HEK293 (cell line): Measurements from ENCODE around the gene CELF4.

Experiments used
- CTCF ChIA-PET: fragments of 350-600 bp; formaldehyde crosslinking; extraction: SDS; loops from one replicate; lab custom pipeline; 2021; ENCODE audit warnings: antibody characterized with exemption; lab: Yijun Ruan, JAX
- POLR2A ChIA-PET: fragments of 300-600 bp; formaldehyde crosslinking; extraction: SDS; loops from one replicate; lab custom pipeline; 2020; ENCODE audit warnings: antibody characterized with exemption, inconsistent platforms; lab: Yijun Ruan, JAX
- H3K27ac ChIP-seq: fragments of 200-500 bp; sonication (Bioruptor generic); 2 replicates; pipeline ENCODE4 v1.5.1; 2014; ENCODE audit warnings: low read depth, low read length, control low read depth, inconsistent platforms; ENCODE audit errors: extremely low read depth
- H3K36me3 ChIP-seq, 2 experiments: fragments of 200-500 bp in 1 of 2; sonication (Bioruptor generic) in 1 of 2; 1 replicate in 1 of 2; 2 replicates in 1 of 2; pipeline ENCODE4 v1.5.1; 2014 to 2017; ENCODE audit warnings: inconsistent platforms in 2 of 2, low read length in 2 of 2; ENCODE audit not compliant: control insufficient read depth in 2 of 2, insufficient read depth in 1 of 2
- H3K4me1 ChIP-seq: fragments of 200-500 bp; sonication (Bioruptor generic); 2 replicates; pipeline ENCODE4 v1.5.1; 2014; ENCODE audit warnings: mild to moderate bottlenecking, low read length, inconsistent platforms; ENCODE audit not compliant: control insufficient read depth, insufficient read depth
- H3K4me3 ChIP-seq: 2 replicates; pipeline ENCODE4 v1.5.1; 2011; ENCODE audit warnings: low read depth, mild to moderate bottlenecking, control low read depth, low read length, moderate library complexity
- H3K9me3 ChIP-seq: fragments of 200-500 bp; sonication (Bioruptor generic); 2 replicates; pipeline ENCODE4 v1.5.1; 2014; ENCODE audit warnings: low read depth, low read length, inconsistent platforms; ENCODE audit not compliant: control insufficient read depth, insufficient read depth
- GLIS1 ChIP-seq: fragments of 450-650 bp; formaldehyde crosslinking; IDR thresholded peaks from 2 replicates; pipeline ENCODE4 v1.5.1; 2016; ENCODE audit warnings: missing biosample characterization, missing genetic modification characterization
- OSR2 ChIP-seq: fragments of 450-650 bp; formaldehyde crosslinking; IDR thresholded peaks from 2 replicates; pipeline ENCODE4 v1.5.1; 2016; ENCODE audit warnings: missing biosample characterization, missing genetic modification characterization
- PBX3 ChIP-seq: sonication (generic); formaldehyde crosslinking; IDR thresholded peaks from 2 replicates; pipeline ENCODE4 v1.8.1; 2022; ENCODE audit warnings: mild to moderate bottlenecking, moderate library complexity, missing genetic modification reagents
- PRDM10 ChIP-seq: fragments of 450-650 bp; formaldehyde crosslinking; IDR thresholded peaks from 2 replicates; pipeline ENCODE4 v1.5.1; 2016; ENCODE audit warnings: missing biosample characterization, missing genetic modification characterization
- ZIC2 ChIP-seq: fragments of 450-650 bp; formaldehyde crosslinking; IDR thresholded peaks from 2 replicates; pipeline ENCODE4 v1.5.1; 2016; ENCODE audit warnings: missing biosample characterization, missing genetic modification characterization
- ZNF10 ChIP-seq: fragments of 450-650 bp; formaldehyde crosslinking; IDR thresholded peaks from 2 replicates; pipeline ENCODE4 v1.5.1; 2017; ENCODE audit warnings: missing biosample characterization, missing genetic modification characterization
- ZNF140 ChIP-seq: fragments of 450-650 bp; formaldehyde crosslinking; IDR thresholded peaks from 2 replicates; pipeline ENCODE4 v1.5.1; 2016; ENCODE audit warnings: missing biosample characterization, missing genetic modification characterization
- ZNF223 ChIP-seq: fragments of 450-650 bp; formaldehyde crosslinking; IDR thresholded peaks from 2 replicates; pipeline ENCODE4 v1.5.1; 2016; ENCODE audit warnings: missing biosample characterization, missing genetic modification characterization
- ZNF23 ChIP-seq: fragments of 450-650 bp; formaldehyde crosslinking; IDR thresholded peaks from 2 replicates; pipeline ENCODE4 v1.5.1; 2016; ENCODE audit warnings: missing biosample characterization, missing genetic modification characterization, borderline replicate concordance
- ZNF24 ChIP-seq: fragments of 450-650 bp; formaldehyde crosslinking; IDR thresholded peaks from 2 replicates; pipeline ENCODE4 v1.5.1; 2016; ENCODE audit warnings: missing biosample characterization, missing genetic modification characterization
- ZNF549 ChIP-seq: fragments of 450-650 bp; IDR thresholded peaks from 2 replicates; pipeline ENCODE4 v1.5.1; 2018; ENCODE audit warnings: missing biosample characterization, missing genetic modification characterization, mild to moderate bottlenecking, inconsistent platforms, moderate library complexity
- ZNF624 ChIP-seq: fragments of 450-650 bp; formaldehyde crosslinking; IDR thresholded peaks from 2 replicates; pipeline ENCODE4 v1.5.1; 2017; ENCODE audit warnings: missing biosample characterization, missing genetic modification characterization

The CELF4 gene

GRCh38 chr18:37355772-37356171 is 209.8 kb downstream of the CELF4 start (continued):
- TF ChIP-seq PBX3 (CRISPR knock-in tag) (no peak), ZNF24 (tag by site-specific recombination) (no peak)

GRCh38 chr18:37351110-37351509 is 214.5 kb downstream of the CELF4 start:
- no peaks in the 10 kb centered on the region for H3K36me3 ChIP-seq
- no peaks in the 10 kb centered on the region for H3K9me3 ChIP-seq
- no peak overlapping the region for H3K4me3 ChIP-seq
- ChIA-PET POLR2A (interaction anchor here (0.7 kb wide), 1 partner anchor 51 kb away, joined by 4 read pairs; no protein-coding TSS in a partner anchor), CTCF (interaction anchor here (1.7 kb wide), 1 partner anchor 8 kb away, joined by 15 read pairs; no protein-coding TSS in a partner anchor)
- no peaks in the 10 kb centered on the region for H3K4me1 ChIP-seq
- H3K27ac ChIP-seq: no peak overlapping the region
- no peak for TF ChIP-seq OSR2 (tag by site-specific recombination)

- no peak overlapping the region for H3K27ac ChIP-seq
- no peaks in the 10 kb centered on the region for H3K36me3 ChIP-seq
- no peaks in the 10 kb centered on the region for H3K9me3 ChIP-seq
- CTCF ChIA-PET: no interaction called here
- POLR2A ChIA-PET: no interaction called here
- no peaks in the 10 kb centered on the region for H3K4me1 ChIP-seq
- H3K4me3 ChIP-seq: no peak overlapping the region
- TF ChIP-seq ZIC2 (tag by site-specific recombination): peak; percentile 25; the same call in 1 of the 2 replicates
- TF ChIP-seq GLIS1 (tag by site-specific recombination): peak; percentile 57
- no peak for TF ChIP-seq ZNF23 (tag by site-specific recombination)
- TF ChIP-seq, all 188 proteins: peak for 2
Observed at GRCh38 chr18:37348729-37349128, 216.9 kb downstream of the CELF4 start.

GRCh38 chr18:37346048-37346447 is 219.6 kb downstream of the CELF4 start:
- H3K4me3 ChIP-seq: no peak overlapping the region
- H3K36me3 ChIP-seq: no peaks in the 10 kb centered on the region
- TF ChIP-seq ZNF140 (no peak), PBX3 (CRISPR knock-in tag) (no peak), ZNF10 (tag by site-specific recombination) (no peak), GLIS1 (tag by site-specific recombination) (peak; percentile 69), ZNF549 (tag by site-specific recombination) (no peak), PRDM10 (peak; percentile 59), ZIC2 (tag by site-specific recombination) (no peak), ZNF624 (tag by site-specific recombination) (no peak), ZNF223 (tag by site-specific recombination) (no peak)
- no peaks in the 10 kb centered on the region for H3K9me3 ChIP-seq
- ChIA-PET CTCF (interaction anchor here (0.6 kb wide), 1 partner anchor 182 kb away, joined by 4 read pairs; no protein-coding TSS in a partner anchor), POLR2A (no interaction called here)
- no peaks in the 10 kb centered on the region for H3K4me1 ChIP-seq
- no peak overlapping the region for H3K27ac ChIP-seq
